ENCODE measurements around the gene SLC5A11.
"Not testable (repeated sequence)": the region's sequence is repeated elsewhere in the genome, so short reads cannot be mapped to it uniquely, and the experiment has no call there.

The SLC5A11 gene

GRCh38 chr16:24837969-24838368 lies 7.8 kb upstream of the SLC5A11 start:
- DNase-seq, result no peak

GRCh38 chr16:24838554-24839266 lies 7.1 kb upstream of the SLC5A11 start:
- DNase-seq, result no peak

GRCh38 chr16:24839347-24839972 lies 6.3 kb upstream of the SLC5A11 start:
- no peak for DNase-seq

- DNase-seq, result no peak
Observed at GRCh38 chr16:24841291-24841690, 4.5 kb upstream of the SLC5A11 start.

- DNase-seq, result no peak
Observed at GRCh38 chr16:24844101-24845030, 1.4 kb upstream of the SLC5A11 start.

- not testable (repeated sequence) for DNase-seq
Observed at GRCh38 chr16:24845031-24845365, 765 bp upstream of the SLC5A11 start.

GRCh38 chr16:24846548-24847357 lies 990 bp downstream of the SLC5A11 start:
- DNase-seq, result no peak

- DNase-seq, result no peak
Observed at GRCh38 chr16:24847358-24847664, 1.5 kb downstream of the SLC5A11 start.

GRCh38 chr16:24848065-24848464 lies 2.3 kb downstream of the SLC5A11 start:
- DNase-seq, result no peak

- no peak for DNase-seq
Observed at GRCh38 chr16:24849641-24850040, 3.9 kb downstream of the SLC5A11 start.

GRCh38 chr16:24850289-24850938 lies 4.7 kb downstream of the SLC5A11 start:
- DNase-seq, result no peak

GRCh38 chr16:24851700-24852099 lies 5.9 kb downstream of the SLC5A11 start:
- DNase-seq, result no peak

- DNase-seq, result no peak
Observed at GRCh38 chr16:24852281-24852721, 6.5 kb downstream of the SLC5A11 start.

GRCh38 chr16:24853169-24853824 lies 7.5 kb downstream of the SLC5A11 start:
- no peak for DNase-seq

- no peak for DNase-seq
Observed at GRCh38 chr16:24853830-24854229, 8.1 kb downstream of the SLC5A11 start.

GRCh38 chr16:24854607-24855171 lies 8.9 kb downstream of the SLC5A11 start:
- no peak for DNase-seq

GRCh38 chr16:24855678-24856077 lies 9.9 kb downstream of the SLC5A11 start:
- no peak for DNase-seq

- not testable (repeated sequence) for DNase-seq
Observed at GRCh38 chr16:24856871-24857270, 11.1 kb downstream of the SLC5A11 start.

GRCh38 chr16:24858219-24859041 lies 12.7 kb downstream of the SLC5A11 start:
- DNase-seq, result no peak

- no peak for DNase-seq
Observed at GRCh38 chr16:24861461-24861860, 15.7 kb downstream of the SLC5A11 start.
